HG03108 (cell line): ENCODE results near the gene FOXN3.
A peak's percentile ranks its signal among the peaks of the same experiment; 100 is the strongest.

Experiments used
- ATAC-seq: cut with Tn5 transposase; IDR thresholded peaks from one replicate; pipeline ENCODE4 v1.9.1; 2021; ENCODE audit warnings: moderate library complexity; ENCODE audit not compliant: unreplicated experiment

The FOXN3 gene

GRCh38 chr14:89340200-89341181 is 76.5 kb downstream of the FOXN3 start:
- ATAC-seq = no peak

- no peak for ATAC-seq
Measured at GRCh38 chr14:89339579-89339978, 77.5 kb downstream of the FOXN3 start.

GRCh38 chr14:89339158-89339557 is 77.9 kb downstream of the FOXN3 start:
- no peak for ATAC-seq

GRCh38 chr14:89336338-89336737 is 80.7 kb downstream of the FOXN3 start:
- ATAC-seq = no peak

- no peak for ATAC-seq
Measured at GRCh38 chr14:89332031-89332430, 85.0 kb downstream of the FOXN3 start.

GRCh38 chr14:89331398-89331797 is 85.6 kb downstream of the FOXN3 start:
- ATAC-seq = peak; percentile 72

GRCh38 chr14:89330236-89331002 is 86.6 kb downstream of the FOXN3 start:
- no peak for ATAC-seq

GRCh38 chr14:89327771-89328212 is 89.2 kb downstream of the FOXN3 start:
- ATAC-seq = no peak

- no peak for ATAC-seq
Measured at GRCh38 chr14:89325959-89326358, 91.1 kb downstream of the FOXN3 start.

GRCh38 chr14:89325299-89325883 is 91.6 kb downstream of the FOXN3 start:
- no peak for ATAC-seq

- ATAC-seq = no peak
Measured at GRCh38 chr14:89324501-89325298, 92.3 kb downstream of the FOXN3 start.

GRCh38 chr14:89320381-89321000 is 96.5 kb downstream of the FOXN3 start:
- no peak for ATAC-seq

- no peak for ATAC-seq
Measured at GRCh38 chr14:89319687-89320086, 97.3 kb downstream of the FOXN3 start.

- ATAC-seq = peak; percentile 80
Measured at GRCh38 chr14:89317051-89317691, 99.9 kb downstream of the FOXN3 start.

GRCh38 chr14:89315493-89316470 is 101.3 kb downstream of the FOXN3 start:
- ATAC-seq = no peak

GRCh38 chr14:89314274-89314673 is 102.8 kb downstream of the FOXN3 start:
- no peak for ATAC-seq

- no peak for ATAC-seq
Measured at GRCh38 chr14:89312932-89313331, 104.1 kb downstream of the FOXN3 start.

GRCh38 chr14:89310211-89310610 is 106.8 kb downstream of the FOXN3 start:
- ATAC-seq = no peak
